ENCODE measurements around the gene ITLN1.

Gene ITLN1

GRCh38 chr1:160850993-160851392 lies 34.0 kb downstream of the ITLN1 start:
- H3K27ac Mint-ChIP-seq: no peak overlapping the region
- no peaks in the 10 kb centered on the region for H3K9me3 Mint-ChIP-seq
- DNase-seq (ENCODE audit: low spot score in 2 of 2) (no peak), ATAC-seq (no peak)
- no peaks in the 10 kb centered on the region for H3K36me3 Mint-ChIP-seq
- H3K4me3 Mint-ChIP-seq: no peak overlapping the region
- H3K4me1 Mint-ChIP-seq: peaks cover 22% of the 10 kb centered on the region

- Mint-ChIP-seq H3K4me3 (no peak overlapping the region), H3K4me1 (peaks cover 25% of the 10 kb centered on the region), H3K27ac (no peak overlapping the region)
Observed at GRCh38 chr1:160850541-160850940, 34.4 kb downstream of the ITLN1 start.

DNA sequence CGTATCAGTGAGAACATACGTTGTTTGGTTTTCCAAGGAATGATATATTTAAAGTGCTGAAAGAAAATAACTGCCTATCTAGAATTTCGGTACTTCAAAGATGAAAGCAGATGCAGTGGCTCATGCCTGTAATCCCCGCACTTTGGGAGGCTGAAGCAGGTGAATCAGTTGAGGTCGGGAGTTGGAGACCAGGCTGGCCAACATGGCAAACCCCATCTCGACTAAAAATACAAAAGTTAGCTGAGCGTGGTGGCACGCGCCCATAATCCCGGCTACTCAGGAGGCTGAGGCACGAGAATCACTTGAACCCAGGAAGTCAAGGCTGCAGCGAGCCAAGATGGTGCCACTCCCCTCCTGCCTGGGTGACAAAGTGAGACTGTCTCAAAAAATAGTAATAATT lies 38.7 kb downstream of the ITLN1 start:
- Mint-ChIP-seq H3K27ac (no peak overlapping the region), H3K4me3 (no peak overlapping the region), H3K4me1 (peaks cover 58% of the 10 kb centered on the region), H3K9me3 (peaks cover 3% of the 10 kb centered on the region), H3K36me3 (no peaks in the 10 kb centered on the region)
- no peak for DNase-seq (ENCODE audit: low spot score in 2 of 2)
- no peak for ATAC-seq

More at GRCh38 chr1:160850541-160850940, 34.4 kb downstream of the ITLN1 start:
- Mint-ChIP-seq H3K36me3 (no peaks in the 10 kb centered on the region), H3K9me3 (no peaks in the 10 kb centered on the region)
- ATAC-seq (no peak), DNase-seq (ENCODE audit: low spot score in 2 of 2) (no peak)

DNA sequence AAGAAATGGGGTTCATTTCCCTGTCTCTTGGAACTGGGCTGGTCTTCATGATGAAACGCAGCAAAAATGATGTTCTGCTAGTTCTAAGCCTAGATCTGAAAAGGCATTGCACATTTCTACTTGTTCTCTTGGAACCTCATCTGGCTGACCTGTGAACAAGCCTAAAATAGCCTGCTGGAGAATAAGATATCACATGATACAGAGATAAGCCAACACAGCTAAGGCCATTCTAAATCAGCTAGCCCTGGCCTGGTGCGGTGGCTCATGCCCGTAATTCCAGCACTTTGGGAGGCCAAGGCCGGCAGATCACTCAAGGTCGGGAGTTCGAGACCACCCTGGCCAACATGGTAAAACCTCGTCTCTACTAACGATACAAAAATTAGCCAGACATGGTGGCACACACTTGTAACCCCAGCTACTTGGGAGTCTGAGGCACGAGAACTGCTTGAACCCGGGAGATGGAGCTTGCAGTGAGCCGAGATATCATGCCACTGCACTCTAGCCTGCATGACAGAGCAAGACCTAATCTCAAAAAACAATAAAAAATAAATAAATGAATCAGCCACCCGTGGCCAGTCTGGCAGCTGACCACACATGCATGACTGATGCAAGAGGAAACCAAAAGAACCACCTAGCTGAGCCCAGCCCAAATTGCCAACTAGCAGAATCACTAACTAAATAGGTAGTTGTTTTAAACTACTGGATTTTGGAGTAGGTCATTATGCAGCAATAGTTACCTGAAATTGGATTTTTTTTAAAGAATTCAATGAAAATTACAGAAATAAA lies 40.3 kb downstream of the ITLN1 start:
- ATAC-seq (peak; percentile 84), DNase-seq (ENCODE audit: low spot score in 2 of 2) (no peak)
- Mint-ChIP-seq H3K4me3 (no peak overlapping the region), H3K4me1 (peaks cover 65% of the 10 kb centered on the region), H3K36me3 (peaks cover 6% of the 10 kb centered on the region), H3K9me3 (peaks cover 3% of the 10 kb centered on the region), H3K27ac (no peak overlapping the region)

- peaks cover 3% of the 10 kb centered on the region for H3K9me3 Mint-ChIP-seq
- H3K27ac Mint-ChIP-seq: no peak overlapping the region
- no peak for ATAC-seq
- H3K36me3 Mint-ChIP-seq: peaks cover 15% of the 10 kb centered on the region
- no peak overlapping the region for H3K4me3 Mint-ChIP-seq
- peaks cover 85% of the 10 kb centered on the region for H3K4me1 Mint-ChIP-seq
- no peak for DNase-seq (ENCODE audit: low spot score in 2 of 2)
Observed at GRCh38 chr1:160841079-160841478, 43.9 kb downstream of the ITLN1 start.

DNA sequence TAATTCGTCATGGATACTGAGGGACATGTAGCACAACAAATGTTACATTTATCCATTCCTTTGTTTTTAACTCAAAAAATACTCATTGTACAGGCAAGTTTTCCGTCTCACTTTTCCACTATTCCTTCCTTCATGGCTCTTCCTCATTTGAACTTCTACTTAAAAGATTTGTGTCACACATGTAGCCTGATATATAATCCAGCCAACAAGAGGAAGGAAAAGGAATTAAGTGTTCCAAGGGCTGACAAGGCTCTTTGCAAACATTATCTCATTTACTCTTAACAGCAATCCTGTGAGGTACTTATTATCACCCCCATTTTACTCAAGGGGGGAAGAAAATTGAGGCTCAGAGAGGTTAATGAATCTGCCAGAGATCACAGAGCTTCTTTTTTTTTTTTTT lies 45.2 kb downstream of the ITLN1 start:
- no peak for ATAC-seq
- Mint-ChIP-seq H3K4me3 (no peak overlapping the region), H3K27ac (no peak overlapping the region), H3K4me1 (peaks cover 87% of the 10 kb centered on the region), H3K36me3 (peaks cover 15% of the 10 kb centered on the region), H3K9me3 (no peaks in the 10 kb centered on the region)
- DNase-seq (ENCODE audit: low spot score in 2 of 2): no peak

DNA sequence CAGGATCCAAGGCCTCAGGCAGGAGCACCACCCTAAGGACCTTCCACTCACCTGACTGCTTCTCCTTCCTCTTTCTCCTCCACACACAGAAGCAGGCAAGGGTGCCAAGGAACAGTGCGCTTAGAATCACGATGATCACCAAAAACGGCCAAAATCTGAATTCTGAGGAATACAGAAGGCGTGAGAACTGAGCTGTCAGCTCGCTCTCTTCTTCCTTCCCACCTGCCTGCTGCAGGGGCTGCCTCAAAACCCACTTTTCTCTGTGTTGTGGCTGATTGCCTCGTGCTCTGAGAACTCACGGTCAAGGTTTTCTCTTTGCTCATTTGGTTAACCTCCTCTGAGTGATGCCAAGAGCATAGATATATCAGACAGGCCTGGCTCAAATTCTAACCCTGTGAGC lies 46.1 kb downstream of the ITLN1 start:
- DNase-seq (ENCODE audit: low spot score in 2 of 2) (peak in 1 of 2 donors; percentile 64), ATAC-seq (peak; percentile 43)
- peaks cover 15% of the 10 kb centered on the region for H3K36me3 Mint-ChIP-seq
- H3K9me3 Mint-ChIP-seq: no peaks in the 10 kb centered on the region
- H3K27ac Mint-ChIP-seq: peak overlapping the region; percentile 99
- peaks cover 87% of the 10 kb centered on the region for H3K4me1 Mint-ChIP-seq
- H3K4me3 Mint-ChIP-seq: peak overlapping the region; percentile 80

GRCh38 chr1:160837558-160838205 lies 47.3 kb downstream of the ITLN1 start:
- peaks cover 15% of the 10 kb centered on the region for H3K36me3 Mint-ChIP-seq
- peaks cover 84% of the 10 kb centered on the region for H3K4me1 Mint-ChIP-seq
- ATAC-seq (peak; percentile 94), DNase-seq (ENCODE audit: low spot score in 2 of 2) (peak; percentile 61 to 83)
- peak overlapping the region; percentile 80 for H3K4me3 Mint-ChIP-seq
- no peaks in the 10 kb centered on the region for H3K9me3 Mint-ChIP-seq
- H3K27ac Mint-ChIP-seq: peak overlapping the region; percentile 99

DNA sequence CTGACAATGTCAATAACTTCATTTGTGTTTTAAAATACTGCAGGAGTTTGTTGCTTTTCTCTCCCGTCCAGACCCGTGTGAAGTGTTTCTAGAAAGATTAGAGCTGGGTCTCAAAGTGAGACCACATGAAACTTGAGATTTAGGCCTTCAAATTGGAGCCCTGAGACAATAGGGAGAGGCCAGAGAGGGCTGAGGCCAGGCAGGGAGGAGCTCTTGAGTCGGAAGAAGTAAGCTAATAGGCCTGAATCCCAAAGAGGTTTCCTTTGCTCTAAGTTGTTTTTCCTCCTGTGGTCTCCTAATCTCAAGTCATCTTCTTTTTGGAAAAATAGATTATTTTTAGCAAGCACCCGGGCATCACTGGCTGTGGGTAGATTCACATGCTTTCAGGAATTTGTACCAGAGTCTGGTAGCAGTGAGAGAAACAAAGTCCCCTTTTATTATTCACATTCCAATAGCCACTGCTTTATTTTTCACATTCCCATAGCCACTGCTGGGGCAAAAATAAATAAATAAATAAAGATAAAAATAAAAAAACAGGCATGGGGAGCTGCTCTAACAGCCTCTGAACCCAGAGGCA lies 47.9 kb downstream of the ITLN1 start:
- H3K9me3 Mint-ChIP-seq: no peaks in the 10 kb centered on the region
- DNase-seq (ENCODE audit: low spot score in 2 of 2) (no peak), ATAC-seq (no peak)
- H3K4me1 Mint-ChIP-seq: peaks cover 78% of the 10 kb centered on the region
- H3K36me3 Mint-ChIP-seq: peaks cover 15% of the 10 kb centered on the region
- H3K4me3 Mint-ChIP-seq: peak overlapping the region; percentile 80
- H3K27ac Mint-ChIP-seq: peak overlapping the region; percentile 99

DNA sequence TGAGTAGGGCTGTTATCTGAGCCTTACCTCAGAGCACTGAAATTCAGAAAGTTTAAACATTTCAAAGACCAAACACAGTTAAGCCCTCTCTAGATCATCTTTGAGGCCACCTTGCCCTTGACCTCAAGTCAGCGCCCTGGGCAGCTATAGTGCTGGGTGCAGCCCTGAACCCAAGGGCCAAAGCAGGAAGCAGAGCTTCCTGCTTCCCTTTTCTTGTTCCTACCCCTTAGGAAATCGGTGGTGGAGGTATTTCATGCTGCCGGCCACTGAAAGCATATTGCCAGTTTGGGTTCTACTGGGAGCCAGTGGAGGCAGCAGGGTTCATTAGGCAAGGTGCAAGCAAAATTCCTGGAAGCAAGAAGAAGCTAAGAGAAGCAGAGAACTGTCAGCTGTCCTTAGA lies 48.4 kb downstream of the ITLN1 start:
- no peaks in the 10 kb centered on the region for H3K9me3 Mint-ChIP-seq
- H3K27ac Mint-ChIP-seq: peak overlapping the region; percentile 99
- peaks cover 73% of the 10 kb centered on the region for H3K4me1 Mint-ChIP-seq
- DNase-seq (ENCODE audit: low spot score in 2 of 2) (no peak), ATAC-seq (no peak)
- H3K36me3 Mint-ChIP-seq: peaks cover 15% of the 10 kb centered on the region
- H3K4me3 Mint-ChIP-seq: peak overlapping the region; percentile 80

GRCh38 chr1:160835751-160836150 lies 49.2 kb downstream of the ITLN1 start:
- H3K4me1 Mint-ChIP-seq: peaks cover 69% of the 10 kb centered on the region
- DNase-seq (ENCODE audit: low spot score in 2 of 2) (no peak), ATAC-seq (no peak)
- H3K36me3 Mint-ChIP-seq: peaks cover 17% of the 10 kb centered on the region
- H3K9me3 Mint-ChIP-seq: no peaks in the 10 kb centered on the region
- peak overlapping the region; percentile 99 for H3K27ac Mint-ChIP-seq
- peak overlapping the region; percentile 80 for H3K4me3 Mint-ChIP-seq

DNA sequence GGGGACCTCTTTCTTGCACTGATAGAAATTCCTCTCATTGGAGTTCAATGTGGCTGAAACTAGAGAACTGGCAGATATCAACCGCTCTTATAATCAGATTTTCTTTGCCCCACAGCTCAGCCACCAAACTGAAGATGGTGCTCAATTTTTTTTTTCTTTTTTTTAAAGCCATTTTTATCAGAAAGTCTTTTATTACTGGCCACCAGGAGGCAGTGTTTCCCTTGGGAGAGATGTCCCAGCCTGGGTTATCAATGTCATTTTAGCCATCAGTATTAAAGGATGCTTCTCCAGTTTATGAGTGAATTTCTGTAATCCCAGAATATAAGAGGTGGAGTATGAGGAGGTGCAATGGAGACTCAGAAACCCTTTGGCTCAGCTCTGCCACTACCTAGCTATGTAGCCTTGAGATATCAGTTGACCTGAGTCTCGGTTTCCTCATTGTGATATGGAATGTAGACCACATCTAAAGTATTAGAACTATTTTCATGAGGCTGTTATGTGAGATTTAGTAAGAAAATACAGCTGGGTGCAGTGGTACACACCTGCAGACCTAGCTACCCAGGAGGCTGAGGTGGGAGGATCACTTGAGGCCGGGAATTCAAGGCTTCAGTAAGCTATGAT lies 49.9 kb downstream of the ITLN1 start:
- peak; percentile 41 to 70 for DNase-seq (ENCODE audit: low spot score in 2 of 2)
- peaks cover 19% of the 10 kb centered on the region for H3K36me3 Mint-ChIP-seq

DNA sequence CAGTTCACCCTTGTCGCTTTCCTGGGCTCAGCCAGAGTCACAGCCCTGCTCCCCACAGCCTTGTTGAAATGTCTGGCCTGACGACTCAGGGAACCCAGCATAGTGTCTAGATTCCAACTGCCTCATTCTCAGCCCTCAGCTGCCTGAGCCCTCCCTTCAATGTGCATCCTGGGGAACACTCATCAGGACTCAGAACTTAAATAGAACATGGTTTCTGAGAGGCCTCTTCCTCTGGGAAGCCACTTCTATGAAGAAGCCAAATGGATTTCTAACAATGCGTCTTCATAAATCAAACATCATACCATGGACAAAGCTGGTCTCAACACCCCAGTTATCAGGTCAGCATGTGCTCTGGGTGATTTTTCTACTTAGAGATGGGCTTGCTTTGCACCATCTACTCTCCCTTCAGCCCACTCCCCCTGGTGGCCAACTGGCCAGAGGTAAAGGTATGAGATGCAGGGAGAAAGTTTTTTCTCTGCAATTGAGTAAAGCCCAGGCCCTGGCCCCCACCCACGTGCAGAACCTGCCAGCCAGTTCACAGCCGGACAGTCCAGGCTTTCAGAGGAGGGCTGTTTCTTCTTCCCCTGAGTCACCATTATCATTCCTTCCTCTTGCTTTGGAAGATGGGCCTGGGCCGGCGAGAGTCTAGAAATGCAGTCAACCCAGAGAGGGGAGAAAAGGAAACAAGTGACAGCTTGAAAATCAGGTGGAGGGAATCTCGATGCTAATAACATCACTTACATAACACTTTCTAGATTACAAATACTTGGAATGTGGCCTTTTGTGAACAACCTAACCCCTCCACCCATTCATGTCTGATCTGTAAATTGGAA lies 54.4 kb downstream of the ITLN1 start:
- ATAC-seq: peak; percentile 88
- H3K4me3 Mint-ChIP-seq: no peak overlapping the region
- peak overlapping the region; percentile 55 for H3K27ac Mint-ChIP-seq
- peaks cover 38% of the 10 kb centered on the region for H3K4me1 Mint-ChIP-seq
- peak; percentile 60 to 86 for DNase-seq (ENCODE audit: low spot score in 2 of 2)
- peaks cover 19% of the 10 kb centered on the region for H3K36me3 Mint-ChIP-seq
- no peaks in the 10 kb centered on the region for H3K9me3 Mint-ChIP-seq

More for the DNA sequence above, 49.9 kb downstream of the ITLN1 start:
- Mint-ChIP-seq H3K9me3 (no peaks in the 10 kb centered on the region), H3K4me3 (no peak overlapping the region), H3K4me1 (peaks cover 76% of the 10 kb centered on the region), H3K27ac (peak overlapping the region; percentile 99)
- ATAC-seq: no peak

- DNase-seq (ENCODE audit: low spot score in 2 of 2): no peak
- H3K36me3 Mint-ChIP-seq: peaks cover 22% of the 10 kb centered on the region
- H3K4me1 Mint-ChIP-seq: peaks cover 30% of the 10 kb centered on the region
- no peaks in the 10 kb centered on the region for H3K9me3 Mint-ChIP-seq
- H3K4me3 Mint-ChIP-seq: no peak overlapping the region
- H3K27ac Mint-ChIP-seq: peak overlapping the region; percentile 55
- no peak for ATAC-seq
Observed at GRCh38 chr1:160829766-160830165, 55.2 kb downstream of the ITLN1 start.

- H3K36me3 Mint-ChIP-seq: peaks cover 22% of the 10 kb centered on the region
- DNase-seq (ENCODE audit: low spot score in 2 of 2): peak in 1 of 2 donors; percentile 41
- no peaks in the 10 kb centered on the region for H3K9me3 Mint-ChIP-seq
- peaks cover 13% of the 10 kb centered on the region for H3K4me1 Mint-ChIP-seq
- no peak overlapping the region for H3K4me3 Mint-ChIP-seq
- H3K27ac Mint-ChIP-seq: peak overlapping the region; percentile 85
- no peak for ATAC-seq
Observed at GRCh38 chr1:160827418-160827817, 57.6 kb downstream of the ITLN1 start.
